K562 (cell line): Measurements from ENCODE around the gene SNAPC2. TPM values are rescaled to one million over a fixed set of nuclear protein-coding genes. Genes with fewer than 3 reads are reported as not detected.
A peak's percentile ranks its signal among the peaks of the same experiment; 100 is the strongest.

Experiments used
- ATF2 ChIP-seq: sonication (generic); formaldehyde crosslinking; IDR thresholded peaks from 2 replicates; pipeline ENCODE4 v1.8.1; 2022; ENCODE audit warnings: missing genetic modification reagents
- BRD9 ChIP-seq: fragments of 450-650 bp; IDR thresholded peaks from 2 replicates; pipeline ENCODE4 v1.6.1; 2018; ENCODE audit warnings: low read depth; ENCODE audit not compliant: partially characterized antibody
- CBX5 ChIP-seq: IDR thresholded peaks from 2 replicates; pipeline ENCODE4 v1.6.1; 2014; ENCODE audit warnings: low read depth, borderline replicate concordance
- CREB1 ChIP-seq, 2 experiments: sonication (generic) in 1 of 2; formaldehyde crosslinking in 1 of 2; IDR thresholded peaks; 2 replicates each; pipeline versions ENCODE4 v1.6.1 to v1.8.0; 2012 to 2022; ENCODE audit warnings: inconsistent platforms in 1 of 2, mild to moderate bottlenecking in 1 of 2, missing genetic modification reagents in 1 of 2, moderate library complexity in 1 of 2
- FOXA3 ChIP-seq, 2 experiments: fragments of 450-650 bp in 1 of 2; sonication (generic) in 1 of 2; formaldehyde crosslinking; IDR thresholded peaks in 1 of 2; conservative IDR thresholded peaks in 1 of 2; 2 replicates each; pipeline versions ENCODE4 v1.4.0 to v1.8.0; 2020 to 2022; ENCODE audit warnings: mild to moderate bottlenecking in 2 of 2, missing genetic modification reagents in 1 of 2
- HMGXB4 ChIP-seq: sonication (generic); formaldehyde crosslinking; IDR thresholded peaks from 2 replicates; pipeline ENCODE4 v1.8.1; 2023; ENCODE audit warnings: mild to moderate bottlenecking, missing genetic modification reagents
- RBM22 ChIP-seq: fragments of 200-400 bp; formaldehyde crosslinking; IDR thresholded peaks from 2 replicates; pipeline ENCODE4 v1.6.1; 2018; ENCODE audit warnings: low read length, low read depth; ENCODE audit not compliant: poor library complexity, severe bottlenecking
- USF1 ChIP-seq: sonication (generic); formaldehyde crosslinking; IDR thresholded peaks from 2 replicates; pipeline ENCODE4 v1.9.0; 2022; ENCODE audit warnings: mild to moderate bottlenecking, missing genetic modification reagents
- ZNF140 ChIP-seq: fragments of 250-450 bp; sonication (Bioruptor Pico); IDR thresholded peaks from 2 replicates; pipeline ENCODE4 v1.8.0; 2021; ENCODE audit warnings: moderate library complexity, mild to moderate bottlenecking, inconsistent platforms
- ZNF41 ChIP-seq: fragments of 250-450 bp; sonication (Bioruptor Pico); conservative IDR thresholded peaks from 2 replicates; pipeline ENCODE4 v1.4.0; 2020; ENCODE audit warnings: mild to moderate bottlenecking
- ZNF696 ChIP-seq: fragments of 250-450 bp; sonication (Bioruptor Pico); conservative IDR thresholded peaks from 2 replicates; pipeline ENCODE4 v1.4.0; 2020; ENCODE audit warnings: mild to moderate bottlenecking, moderate library complexity
- polyA plus RNA-seq, 8 experiments: library from polyadenylated mRNA; depleted of rRNA in 4 of 8; stranded (reverse) in 5 of 8; unstranded in 3 of 8; fragments of >200 nt; fragmentation: Nextera tagmentation in 2 of 8; fragmentation: Illumina TruSeq in 1 of 8; extraction: Ambion mirVana in 2 of 8; extraction: Trizol in 1 of 8; gene quantifications; 2 replicates each; pipeline versions ENCODE4 v1.2.1 to v1.2.3, GENCODE V29; 2011 to 2014; ENCODE audit warnings: inconsistent platforms in 1 of 8, missing spikeins in 1 of 8
- total RNA-seq, 7 experiments: library from RNA; depleted of rRNA in 6 of 7; stranded (reverse); fragments of >200 nt in 6 of 7; fragmentation: Illumina TruSeq in 2 of 7; extraction: Trizol in 2 of 7; gene quantifications; 2 replicates each; pipeline versions ENCODE4 v1.2.1 to v1.2.3, GENCODE V29; 2011 to 2021; ENCODE audit warnings: low replicate concordance in 1 of 7

The SNAPC2 gene
- total and polyA plus RNA-seq, 9 of the 15 experiments (the other 6 are each of a cell fraction or from before 2014, with no cell fraction given): 0.59 to 45.1 (median 15.3) TPM

GRCh38 chr19:7888826-7889217, 31.3 kb upstream of the SNAPC2 start (continued):
- TF ChIP-seq ZNF140 (CRISPR knock-in tag) (no peak), CREB1 (IDR thresholded peaks at IDR 0.05) (no peak), CREB1 (CRISPR knock-in tag; IDR thresholded peaks at IDR 0.05) (no peak), RBM22 (no peak), FOXA3 (CRISPR knock-in tag; conservative IDR thresholded peaks at IDR 0.05 in 1 of 2, IDR thresholded peaks at IDR 0.05 in 1 of 2) (no peak), HMGXB4 (0 out of 2 replicates have a peak, but pooled peaks have one; percentile 1), USF1 (CRISPR knock-in tag) (no peak), ZNF696 (no peak), CBX5 (no peak), ATF2 (CRISPR knock-in tag) (no peak), BRD9 (no peak), ZNF41 (CRISPR knock-in tag) (no peak)
- TF ChIP-seq, all 486 proteins: peak for 4
